IPS DF 6.9 (cell line): Measurements from ENCODE around the gene GPT2.

ENCODE experiments used
- DNase-seq: peaks from one replicate; pipeline ENCODE4 v3.0.0-alpha.2; 2013; ENCODE audit warnings: low read depth, low spot score
- H3K27ac ChIP-seq: one replicate; pipeline ENCODE4 v1.5.1; 2013; ENCODE audit warnings: low read length, control low read depth
- H3K27me3 ChIP-seq: 2 replicates; pipeline ENCODE4 v1.6.1; 2013; ENCODE audit warnings: mild to moderate bottlenecking, low read length; ENCODE audit not compliant: control insufficient read depth, insufficient read depth
- H3K36me3 ChIP-seq: 2 replicates; pipeline ENCODE4 v1.6.1; 2013; ENCODE audit warnings: low read length; ENCODE audit not compliant: control insufficient read depth, insufficient read depth
- H3K4me1 ChIP-seq: 2 replicates; pipeline ENCODE4 v1.6.1; 2013; ENCODE audit warnings: low read length; ENCODE audit not compliant: control insufficient read depth, insufficient read depth
- H3K4me3 ChIP-seq: 2 replicates; pipeline ENCODE4 v1.5.1; 2013; ENCODE audit warnings: mild to moderate bottlenecking, low read length
- H3K9me3 ChIP-seq: 2 replicates; pipeline ENCODE4 v1.6.1; 2013; ENCODE audit warnings: low read length, inconsistent platforms; ENCODE audit not compliant: control insufficient read depth, insufficient read depth
- WGBS: extraction: QIAGEN DNeasy Blood & Tissue Kit; methylation state at CpG from one replicate; pipeline ENCODE4 v1.1.7; 2013; ENCODE audit warnings: mixed read lengths, missing lambda C conversion rate; ENCODE audit not compliant: insufficient read length, insufficient coverage; 5-methylcytosine and 5-hydroxymethylcytosine counted together

Gene GPT2

GRCh38 chr16:46850619-46851555, 33.3 kb upstream of the GPT2 start:
- WGBS, result no CpG with 5 or more reads among the region's 5 CpGs
- Histone ChIP-seq H3K4me3 (no peak overlapping the region), H3K36me3 (no peaks in the 10 kb centered on the region), H3K4me1 (no peaks in the 10 kb centered on the region), H3K27ac (no peak overlapping the region), H3K9me3 (no peaks in the 10 kb centered on the region), H3K27me3 (no peaks in the 10 kb centered on the region)
- DNase-seq, result no peak

- no CpG with 5 or more reads among the region's 3 CpGs for WGBS
- H3K4me3 ChIP-seq, result no peak overlapping the region
- no peaks in the 10 kb centered on the region for H3K9me3 ChIP-seq
Observed at GRCh38 chr16:46852130-46852529, 32.0 kb upstream of the GPT2 start.

GRCh38 chr16:46853713-46854443, 30.3 kb upstream of the GPT2 start:
- H3K27ac ChIP-seq, result no peak overlapping the region
- no CpG with 5 or more reads among the region's 5 CpGs for WGBS
- H3K4me1 ChIP-seq, result no peaks in the 10 kb centered on the region
- H3K9me3 ChIP-seq, result no peaks in the 10 kb centered on the region
- no peaks in the 10 kb centered on the region for H3K36me3 ChIP-seq
- no peaks in the 10 kb centered on the region for H3K27me3 ChIP-seq
- DNase-seq, result peak; percentile 78
- no peak overlapping the region for H3K4me3 ChIP-seq

More at GRCh38 chr16:46852130-46852529, 32.0 kb upstream of the GPT2 start:
- Histone ChIP-seq H3K4me1 (no peaks in the 10 kb centered on the region), H3K27me3 (no peaks in the 10 kb centered on the region), H3K27ac (no peak overlapping the region), H3K36me3 (no peaks in the 10 kb centered on the region)
- DNase-seq, result no peak

- no peak for DNase-seq
- no peaks in the 10 kb centered on the region for H3K9me3 ChIP-seq
- H3K27ac ChIP-seq, result no peak overlapping the region
- H3K4me1 ChIP-seq, result no peaks in the 10 kb centered on the region
- no peak overlapping the region for H3K4me3 ChIP-seq
- no CpG with 5 or more reads among the region's 2 CpGs for WGBS
- H3K36me3 ChIP-seq, result no peaks in the 10 kb centered on the region
- H3K27me3 ChIP-seq, result no peaks in the 10 kb centered on the region
Observed at GRCh38 chr16:46854846-46855245, 29.3 kb upstream of the GPT2 start.

GRCh38 chr16:46855389-46855788, 28.8 kb upstream of the GPT2 start:
- no CpG with 5 or more reads among the region's 4 CpGs for WGBS

GRCh38 chr16:46857368-46857945, 26.7 kb upstream of the GPT2 start:
- DNase-seq, result no peak
- no peak overlapping the region for H3K4me3 ChIP-seq
- no CpG with 5 or more reads among the region's 6 CpGs for WGBS
- no peaks in the 10 kb centered on the region for H3K9me3 ChIP-seq
- no peaks in the 10 kb centered on the region for H3K4me1 ChIP-seq
- H3K36me3 ChIP-seq, result no peaks in the 10 kb centered on the region
- H3K27me3 ChIP-seq, result no peaks in the 10 kb centered on the region
- no peak overlapping the region for H3K27ac ChIP-seq

More at GRCh38 chr16:46855389-46855788, 28.8 kb upstream of the GPT2 start:
- Histone ChIP-seq H3K4me3 (no peak overlapping the region), H3K4me1 (no peaks in the 10 kb centered on the region), H3K9me3 (no peaks in the 10 kb centered on the region), H3K27me3 (no peaks in the 10 kb centered on the region), H3K36me3 (no peaks in the 10 kb centered on the region), H3K27ac (no peak overlapping the region)
- no peak for DNase-seq

- H3K4me1 ChIP-seq, result no peaks in the 10 kb centered on the region
- no peak overlapping the region for H3K4me3 ChIP-seq
- H3K36me3 ChIP-seq, result no peaks in the 10 kb centered on the region
- no CpG with 5 or more reads among the region's 6 CpGs for WGBS
- no peaks in the 10 kb centered on the region for H3K9me3 ChIP-seq
- no peak for DNase-seq
- H3K27ac ChIP-seq, result no peak overlapping the region
- H3K27me3 ChIP-seq, result no peaks in the 10 kb centered on the region
Observed at GRCh38 chr16:46858151-46858550, 26.0 kb upstream of the GPT2 start.

- WGBS, result no CpG with 5 or more reads among the region's 5 CpGs
- H3K4me3 ChIP-seq, result no peak overlapping the region
- H3K9me3 ChIP-seq, result no peaks in the 10 kb centered on the region
- no peaks in the 10 kb centered on the region for H3K4me1 ChIP-seq
- no peaks in the 10 kb centered on the region for H3K36me3 ChIP-seq
- DNase-seq, result no peak
- H3K27ac ChIP-seq, result no peak overlapping the region
- no peaks in the 10 kb centered on the region for H3K27me3 ChIP-seq
Observed at GRCh38 chr16:46859719-46860152, 24.4 kb upstream of the GPT2 start.

- no peak overlapping the region for H3K27ac ChIP-seq
- H3K9me3 ChIP-seq, result no peaks in the 10 kb centered on the region
- H3K4me1 ChIP-seq, result no peaks in the 10 kb centered on the region
- H3K27me3 ChIP-seq, result no peaks in the 10 kb centered on the region
- no CpG with 5 or more reads among the region's 16 CpGs for WGBS
- H3K4me3 ChIP-seq, result no peak overlapping the region
- H3K36me3 ChIP-seq, result no peaks in the 10 kb centered on the region
- DNase-seq, result no peak
Observed at GRCh38 chr16:46862555-46863447, 21.4 kb upstream of the GPT2 start.

GRCh38 chr16:46866286-46866685, 17.9 kb upstream of the GPT2 start:
- H3K36me3 ChIP-seq, result no peaks in the 10 kb centered on the region
- no peak overlapping the region for H3K27ac ChIP-seq
- WGBS, result no CpG with 5 or more reads among the region's 1 CpG
- DNase-seq, result no peak
- H3K9me3 ChIP-seq, result no peaks in the 10 kb centered on the region
- no peaks in the 10 kb centered on the region for H3K4me1 ChIP-seq
- no peak overlapping the region for H3K4me3 ChIP-seq
- no peaks in the 10 kb centered on the region for H3K27me3 ChIP-seq
